ENCODE measurements around the gene ATXN3L.
A peak's percentile ranks its signal among the peaks of the same experiment; 100 is the strongest.
"Not testable (repeated sequence)": the region's sequence is repeated elsewhere in the genome, so short reads cannot be mapped to it uniquely, and the experiment has no call there.

ATXN3L gene

DNA sequence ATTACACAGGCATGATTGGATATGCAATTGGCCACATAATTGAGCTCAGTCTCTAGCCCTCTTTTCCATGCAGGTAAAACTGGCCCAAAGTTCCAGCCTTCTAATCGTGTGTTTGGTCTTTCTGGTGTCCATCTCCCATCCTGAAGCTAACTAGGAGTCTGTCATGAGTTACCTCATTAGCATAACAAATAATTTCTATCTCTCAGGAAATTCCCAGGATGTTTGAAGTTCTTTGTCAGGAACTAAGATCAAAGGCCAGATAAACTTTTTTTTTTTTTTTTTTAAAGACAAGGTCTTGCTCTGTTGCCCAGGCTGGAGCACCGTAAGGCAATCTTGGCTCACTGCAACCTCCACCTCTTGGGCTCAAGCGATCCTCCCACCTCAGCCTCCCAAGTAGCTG, 15.8 kb downstream of the ATXN3L start:
- no peak for DNase-seq

DNA sequence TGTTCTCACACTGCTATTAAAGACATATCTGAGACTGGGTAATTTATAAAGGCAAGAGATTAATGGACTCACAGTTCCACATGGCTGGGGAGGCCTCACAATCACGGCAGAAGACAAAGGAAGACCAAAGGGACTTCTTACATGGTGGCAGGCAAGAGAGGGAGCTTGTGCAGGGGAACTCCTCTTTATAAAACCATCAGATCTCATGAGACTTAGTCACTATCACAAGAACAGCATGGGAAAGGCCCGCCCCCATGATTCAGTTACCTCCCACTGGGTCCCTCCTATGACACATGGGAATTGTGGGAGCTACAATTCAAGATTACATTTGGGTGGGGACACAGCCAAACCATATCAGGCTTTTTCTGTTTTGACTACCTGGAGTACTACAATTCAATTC, 16.6 kb downstream of the ATXN3L start:
- not testable (repeated sequence) for DNase-seq

DNA sequence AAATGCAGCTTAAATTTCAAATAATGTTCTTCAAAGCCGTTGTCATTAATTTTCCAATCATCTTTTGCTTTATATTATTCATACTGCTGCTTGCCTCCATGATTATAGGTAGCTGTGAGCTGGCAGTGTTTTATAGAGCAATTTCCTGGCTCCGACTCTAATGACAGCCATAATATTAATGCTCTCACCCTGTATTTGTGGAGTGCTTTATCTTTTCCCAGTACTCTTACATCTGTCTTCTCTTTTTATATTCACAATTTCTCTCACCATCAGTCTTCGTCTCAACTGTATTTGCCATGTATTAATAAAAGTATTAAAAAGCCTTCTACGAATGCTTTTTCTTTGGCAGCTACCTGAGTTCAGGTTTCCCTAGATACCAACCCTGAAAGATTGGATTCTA, 21.0 kb downstream of the ATXN3L start:
- no peak for DNase-seq

DNA sequence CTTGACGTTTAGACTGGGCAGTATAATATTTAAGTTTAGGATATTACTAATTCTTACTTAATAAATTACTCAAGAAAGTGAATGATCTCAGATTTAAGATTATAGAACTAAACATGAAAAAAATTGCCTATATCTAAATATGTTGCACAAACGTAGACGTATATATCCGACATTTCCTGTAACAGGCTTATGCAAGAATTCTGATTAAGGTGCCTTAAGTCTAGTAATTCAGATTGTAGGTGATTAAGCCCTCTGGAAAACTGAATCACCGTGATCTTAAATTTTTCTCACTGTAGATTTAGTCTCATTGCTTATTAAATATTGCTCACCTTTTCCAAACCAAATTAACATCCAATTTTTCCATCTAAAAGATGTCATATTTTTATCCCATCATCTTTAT, 24.0 kb downstream of the ATXN3L start:
- no peak for DNase-seq

DNA sequence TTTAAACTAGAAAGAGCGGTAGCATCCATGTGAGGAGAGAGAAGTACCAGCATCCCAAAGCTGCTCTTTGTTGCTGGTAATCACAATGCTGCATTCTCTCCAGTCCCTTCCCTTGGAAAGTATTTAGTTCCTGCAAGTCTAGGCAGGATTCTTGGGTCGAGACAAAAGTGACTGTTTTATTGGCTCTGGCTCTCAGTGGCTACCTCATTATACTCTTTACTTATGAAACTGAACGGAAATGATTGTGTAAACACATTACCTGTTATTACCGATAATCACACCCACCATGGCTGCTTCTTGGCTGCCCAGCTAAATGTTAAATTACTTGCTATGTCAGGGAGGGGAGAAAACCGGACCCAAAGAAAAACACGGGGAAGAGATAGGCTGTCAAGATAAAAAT, 26.2 kb downstream of the ATXN3L start:
- DNase-seq, result peak; percentile 41

DNA sequence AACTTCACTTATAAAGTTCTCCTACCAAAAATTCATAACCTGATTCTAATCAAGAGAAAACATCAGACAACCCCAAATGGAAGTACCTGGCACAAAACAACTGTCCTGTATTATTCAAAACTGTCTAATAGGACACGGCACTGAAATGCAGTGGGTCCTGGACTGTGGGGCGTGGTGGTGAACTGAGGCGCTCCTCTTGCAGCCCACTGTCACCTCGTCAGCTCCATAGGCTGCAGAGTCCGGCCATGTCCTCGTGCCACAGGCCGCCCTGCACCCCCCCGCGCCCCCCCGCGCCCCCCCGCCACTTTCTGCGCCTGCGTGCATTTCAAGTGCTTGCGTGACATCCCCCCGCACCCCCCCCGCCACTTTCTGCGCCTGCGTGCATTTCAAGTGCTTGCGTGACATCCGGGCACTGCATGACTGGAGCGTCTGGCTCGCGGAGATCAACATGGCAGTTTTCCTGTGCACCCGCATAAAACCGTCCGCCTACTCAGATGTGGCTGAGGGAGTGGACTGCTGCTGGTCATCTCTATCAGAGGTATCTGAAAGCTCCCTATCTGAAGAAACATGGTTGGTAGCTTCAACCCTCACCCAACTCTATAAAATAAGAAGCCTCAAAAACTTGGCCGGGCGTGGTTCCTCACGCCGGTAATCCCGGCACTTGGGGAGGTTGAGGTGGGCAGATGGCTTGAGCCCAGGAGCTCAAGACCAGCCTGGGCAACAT, 28.8 kb downstream of the ATXN3L start:
- DNase-seq, result no peak

DNA sequence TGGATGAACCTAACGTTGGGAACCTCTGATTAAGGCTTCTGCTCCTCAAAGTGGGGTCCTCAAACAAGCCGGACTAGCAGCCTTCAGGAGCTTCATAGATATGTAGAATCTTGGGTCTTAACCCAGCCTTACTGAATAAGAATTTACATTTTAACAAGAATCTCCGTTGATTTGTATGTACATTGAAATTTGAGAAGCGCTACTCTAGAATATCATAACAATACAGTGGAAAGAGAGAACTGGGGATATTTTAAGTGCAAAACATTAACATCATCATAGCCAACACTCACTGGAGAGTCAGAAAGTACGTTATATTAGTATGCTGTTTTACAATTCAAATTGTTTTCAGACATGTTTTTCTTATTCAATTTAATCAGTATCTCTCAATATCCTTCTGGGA, 31.2 kb downstream of the ATXN3L start:
- DNase-seq, result no peak

DNA sequence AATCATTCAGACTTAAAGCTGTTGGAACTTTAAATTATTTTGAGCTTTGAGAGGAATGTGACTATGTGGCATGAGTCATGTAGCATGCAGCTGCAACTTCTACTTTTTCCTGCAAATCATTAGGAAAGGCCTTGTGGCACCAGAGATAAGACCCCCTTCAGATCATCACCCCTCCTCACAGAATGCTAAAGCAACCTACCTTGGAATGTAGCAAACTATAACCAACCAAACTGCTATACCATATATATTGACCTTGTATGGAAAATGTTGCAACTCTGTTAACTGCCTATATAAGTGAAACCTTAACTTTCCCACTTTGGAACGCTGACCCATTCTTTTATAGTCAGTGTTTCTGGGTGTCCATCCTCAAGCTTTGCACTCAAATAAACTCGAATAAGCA, 32.0 kb downstream of the ATXN3L start:
- no peak for DNase-seq

DNA sequence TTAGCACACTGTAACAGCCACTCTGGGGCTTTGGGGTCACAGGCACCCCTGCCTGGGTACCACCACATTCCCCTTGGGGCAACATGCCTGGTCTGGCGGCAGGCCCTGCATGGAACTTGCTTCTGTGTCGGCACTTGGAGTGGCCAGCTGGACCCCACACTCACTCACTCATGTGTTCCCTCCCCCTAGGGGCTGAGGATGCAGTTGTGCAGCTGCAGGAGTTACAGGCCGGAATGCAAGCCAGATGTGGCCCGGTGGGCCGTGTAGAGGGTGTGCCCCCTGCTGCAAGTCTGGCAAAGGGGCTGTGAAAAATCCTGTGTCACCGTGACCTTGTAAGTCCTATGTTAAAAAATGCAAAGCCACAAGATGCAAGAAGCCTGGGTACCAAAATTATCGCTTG, 34.2 kb downstream of the ATXN3L start:
- DNase-seq, result no peak

DNA sequence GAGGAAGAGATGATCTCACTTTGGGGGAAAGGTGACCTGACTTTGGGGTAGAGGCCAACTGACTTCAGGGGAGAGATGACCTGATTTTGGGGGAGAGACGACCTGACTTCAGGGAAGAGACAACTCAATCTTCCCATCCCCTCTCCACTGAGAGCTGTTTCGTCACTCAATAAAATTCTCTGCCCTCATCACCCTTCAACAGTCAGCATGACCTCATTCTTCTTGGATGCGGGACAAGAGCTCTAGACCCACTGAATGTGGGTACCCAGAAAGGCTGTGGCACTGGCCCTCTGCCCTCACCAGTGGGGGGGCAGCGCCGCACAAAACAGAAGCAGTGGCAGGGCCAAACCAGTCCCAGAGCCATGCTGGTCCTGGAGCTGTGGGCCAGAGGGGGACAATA, 34.6 kb downstream of the ATXN3L start:
- no peak for DNase-seq

DNA sequence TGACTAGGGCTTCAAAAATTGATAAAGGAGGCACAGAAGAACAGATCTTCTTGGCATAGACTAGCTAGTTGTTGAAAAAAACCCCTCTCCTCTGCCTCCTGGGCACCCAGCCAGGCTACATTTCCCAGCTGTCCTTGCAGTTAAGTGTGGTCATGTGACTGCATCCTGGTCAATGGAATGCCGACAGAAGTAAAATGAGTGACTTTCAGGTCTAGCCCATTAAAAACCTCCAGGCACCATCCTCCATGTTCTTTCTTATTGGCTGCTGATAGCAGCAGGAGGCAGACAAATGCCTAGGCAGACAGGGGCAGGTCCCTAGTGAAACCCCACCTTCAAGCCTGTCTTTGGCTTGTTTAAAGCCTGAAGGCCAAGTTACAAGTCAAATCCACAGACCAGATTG, 35.3 kb downstream of the ATXN3L start:
- DNase-seq, result no peak

DNA sequence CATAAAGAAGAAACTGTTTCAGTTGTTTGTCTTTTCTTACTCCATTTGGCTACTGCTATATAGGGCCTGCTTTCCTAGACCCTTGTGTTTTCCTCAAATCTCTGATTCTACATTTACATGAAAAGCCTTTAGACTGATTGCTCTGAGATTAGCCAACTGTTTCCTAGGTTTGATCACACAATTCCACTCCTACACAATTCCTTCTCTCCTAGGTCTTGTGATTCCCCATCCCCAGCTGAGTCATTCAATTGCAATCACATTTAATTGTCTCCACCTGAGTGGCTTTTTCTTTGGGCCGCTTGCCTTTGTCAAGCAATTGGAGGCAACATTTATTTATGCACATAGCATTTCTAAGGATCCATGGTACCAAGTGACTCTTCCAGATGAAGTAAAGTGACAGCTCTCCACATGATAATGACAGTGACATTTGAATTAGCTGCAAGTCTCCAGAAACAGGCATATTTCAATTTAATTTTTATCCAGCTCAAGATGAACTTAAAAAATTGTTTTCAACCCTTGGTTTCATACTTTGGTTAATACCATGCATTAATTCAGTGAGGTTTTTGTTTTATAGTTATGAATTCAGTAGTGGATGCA, 35.8 kb downstream of the ATXN3L start:
- no peak for DNase-seq

DNA sequence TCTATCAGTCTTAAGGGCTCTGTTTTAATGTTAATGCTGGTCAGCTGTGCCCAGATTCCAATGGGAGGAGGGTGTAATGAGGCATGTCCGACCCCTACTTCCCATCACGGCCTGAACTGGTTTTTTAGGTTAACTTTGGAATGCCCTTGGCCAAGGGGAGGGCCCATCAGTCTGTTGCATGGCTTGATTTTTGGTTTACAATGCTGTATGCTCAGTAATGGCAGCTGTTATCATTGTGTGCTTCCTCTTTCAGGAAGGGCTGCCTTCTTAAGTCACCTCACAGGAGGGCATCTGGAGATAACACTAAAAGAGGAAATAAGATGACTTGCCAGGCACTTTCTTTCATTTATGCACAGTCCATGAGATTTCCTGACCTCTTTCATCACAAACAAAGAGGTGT, 36.3 kb downstream of the ATXN3L start:
- DNase-seq, result no peak

DNA sequence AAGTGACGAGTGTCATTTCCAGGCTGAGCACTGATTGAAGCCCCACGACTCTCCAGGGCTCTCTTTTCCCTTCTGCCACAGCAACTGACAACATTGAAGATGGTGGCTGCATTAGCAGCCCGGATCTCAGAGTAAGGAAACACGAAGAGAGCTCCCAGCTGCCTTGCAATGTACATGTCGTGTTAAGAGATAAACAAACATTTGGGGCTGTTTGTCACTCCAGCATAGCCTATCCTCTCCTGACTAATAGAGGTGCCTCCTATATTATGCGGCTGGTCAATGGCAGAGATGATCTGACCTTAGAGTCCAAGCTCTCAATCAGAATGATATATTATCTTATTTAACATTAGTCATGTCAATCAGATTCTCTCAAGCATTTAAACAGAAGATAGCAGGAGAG, 38.6 kb downstream of the ATXN3L start:
- no peak for DNase-seq

DNA sequence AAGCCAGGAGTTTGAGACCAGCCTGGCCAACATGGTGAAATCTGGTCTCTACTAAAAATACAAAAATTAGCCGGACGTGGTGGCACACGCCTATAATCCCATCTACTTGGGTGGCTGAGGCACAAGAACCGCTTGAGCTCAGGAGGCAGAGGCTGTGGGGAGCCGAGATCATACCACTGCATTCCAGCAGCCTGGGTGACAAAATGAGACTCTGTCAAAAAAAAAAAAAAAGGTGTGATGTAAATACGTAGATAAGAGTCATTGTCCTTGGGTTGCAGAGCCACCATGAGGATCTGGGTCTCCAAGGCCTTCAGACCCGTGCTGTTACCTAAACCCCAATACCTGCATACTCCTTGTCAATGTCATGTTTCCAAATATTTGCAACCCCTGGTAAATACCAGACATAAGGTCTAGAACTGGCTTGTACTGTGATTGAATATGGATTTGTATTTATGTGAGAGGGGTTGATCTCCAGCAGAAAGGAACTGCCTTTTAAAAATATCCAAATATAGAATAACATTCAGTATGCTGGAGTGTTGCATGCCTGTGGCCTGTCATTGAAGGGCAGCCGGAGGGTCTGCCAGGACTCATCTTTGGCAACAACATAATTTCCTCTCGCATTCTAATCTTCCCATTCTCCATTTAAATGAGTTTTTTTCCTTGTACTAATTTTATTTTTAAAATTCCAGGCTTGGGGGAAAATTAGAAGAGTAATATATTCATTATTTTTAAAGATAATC, 40.4 kb downstream of the ATXN3L start:
- no peak for DNase-seq

DNA sequence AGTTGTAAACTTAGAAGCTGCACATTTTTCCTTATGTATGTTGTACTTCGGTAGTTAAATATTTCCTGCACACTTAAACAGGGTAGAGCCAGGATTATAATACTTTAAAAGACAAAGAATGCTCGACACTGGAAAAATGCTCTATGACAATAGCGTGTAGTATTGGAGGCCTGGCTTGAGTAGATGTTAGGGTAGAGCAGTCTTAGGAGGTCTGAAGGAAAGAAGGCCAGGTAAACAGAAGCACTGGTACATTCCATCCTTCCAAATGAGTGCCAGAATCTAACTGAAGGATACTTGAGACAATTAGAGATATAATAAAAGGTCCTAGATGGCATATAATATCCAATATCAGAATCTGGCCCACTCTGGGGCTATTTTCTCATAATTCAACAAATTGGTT, 42.3 kb downstream of the ATXN3L start:
- no peak for DNase-seq

DNA sequence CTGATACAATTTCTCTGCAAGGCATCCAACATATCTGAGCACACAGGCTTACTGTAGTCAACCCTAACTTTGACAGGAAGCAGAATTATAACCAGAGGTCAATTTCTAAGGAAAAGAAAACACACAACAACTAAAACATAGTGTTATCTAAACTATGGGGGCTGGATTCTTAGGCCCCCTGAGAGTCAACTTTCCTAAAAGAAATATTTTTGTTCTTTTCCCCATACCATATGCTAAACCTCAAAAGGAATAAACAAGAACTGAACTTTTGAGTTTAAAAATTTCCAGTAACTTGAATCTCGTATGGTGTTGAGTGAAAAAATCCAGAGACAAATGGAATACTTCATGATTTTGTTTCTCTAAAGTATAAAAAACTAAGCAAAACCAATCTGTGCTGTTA, 42.9 kb downstream of the ATXN3L start:
- DNase-seq, result no peak

DNA sequence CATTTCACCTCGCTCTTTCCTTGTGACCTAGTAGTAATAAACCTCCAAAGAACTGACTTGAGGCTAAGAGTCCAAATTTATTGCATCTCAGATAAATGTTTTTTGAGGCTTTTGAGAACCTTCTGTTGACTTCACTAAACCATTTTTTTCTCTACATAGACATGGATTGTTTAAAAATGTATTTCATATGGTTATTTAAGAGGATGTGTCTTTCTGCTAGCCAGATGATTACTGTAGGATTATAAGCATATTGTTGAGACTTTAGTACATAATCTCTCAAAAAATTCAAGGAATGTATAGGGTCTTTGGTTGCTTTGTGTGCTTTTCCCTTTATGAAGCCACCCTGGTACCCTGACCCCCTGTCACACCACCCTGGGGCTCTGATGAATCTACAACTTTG, 44.8 kb downstream of the ATXN3L start:
- DNase-seq, result no peak

DNA sequence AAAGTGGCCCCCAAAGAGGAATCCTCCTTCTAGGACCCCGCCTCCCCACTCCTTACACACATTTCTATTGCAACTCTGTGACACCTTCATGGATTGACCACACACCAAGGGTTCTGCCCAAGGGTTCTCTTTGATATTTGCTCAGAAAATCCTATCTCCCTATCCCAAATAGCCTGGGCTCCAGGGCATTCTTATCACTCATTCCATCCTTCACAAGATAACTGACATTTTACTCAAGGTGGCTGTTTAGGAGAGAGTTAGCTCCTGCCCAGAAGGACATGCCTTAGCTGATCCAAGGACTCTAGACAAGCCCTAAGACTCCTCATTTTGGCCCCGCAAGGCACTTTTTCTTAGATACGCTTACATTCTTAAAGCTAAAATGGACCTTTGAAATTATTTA, 47.4 kb downstream of the ATXN3L start:
- no peak for DNase-seq

DNA sequence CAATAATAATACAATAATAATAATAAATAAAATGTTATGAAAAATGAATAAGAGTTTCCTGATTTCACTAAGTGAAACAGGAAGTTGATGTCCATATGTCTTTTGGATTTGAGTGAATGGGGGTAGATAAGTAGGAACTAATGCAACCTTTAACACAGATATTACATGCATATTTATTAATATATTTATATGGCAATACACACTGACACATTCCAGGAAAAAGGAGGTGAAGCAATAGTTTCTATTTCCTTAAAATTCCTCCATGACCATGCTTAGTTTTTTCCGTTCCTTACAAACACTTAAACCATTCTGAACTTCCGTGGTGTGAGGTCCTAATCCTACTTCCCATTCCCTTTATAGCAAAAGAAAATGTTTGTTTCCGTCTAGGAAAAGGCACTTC, 48.3 kb downstream of the ATXN3L start:
- no peak for DNase-seq

DNA sequence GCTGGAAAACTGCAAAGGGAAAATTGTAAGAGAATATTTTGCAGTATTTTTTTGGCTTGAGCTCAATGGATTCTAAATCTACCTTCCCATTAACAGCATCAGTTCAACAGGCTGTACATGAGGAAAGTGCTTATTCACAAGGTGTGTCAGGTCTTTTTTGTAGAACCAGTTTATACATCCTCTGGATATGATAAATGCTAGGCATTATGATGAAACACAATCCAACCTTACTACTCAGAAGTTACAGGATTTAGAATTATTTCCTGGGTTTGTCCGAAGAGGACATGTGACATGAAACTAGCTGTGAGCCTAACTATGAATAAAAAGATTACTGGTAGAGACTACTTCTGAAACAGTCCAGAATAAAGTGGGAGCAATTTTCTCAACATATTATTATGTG, 49.5 kb downstream of the ATXN3L start:
- DNase-seq, result no peak

DNA sequence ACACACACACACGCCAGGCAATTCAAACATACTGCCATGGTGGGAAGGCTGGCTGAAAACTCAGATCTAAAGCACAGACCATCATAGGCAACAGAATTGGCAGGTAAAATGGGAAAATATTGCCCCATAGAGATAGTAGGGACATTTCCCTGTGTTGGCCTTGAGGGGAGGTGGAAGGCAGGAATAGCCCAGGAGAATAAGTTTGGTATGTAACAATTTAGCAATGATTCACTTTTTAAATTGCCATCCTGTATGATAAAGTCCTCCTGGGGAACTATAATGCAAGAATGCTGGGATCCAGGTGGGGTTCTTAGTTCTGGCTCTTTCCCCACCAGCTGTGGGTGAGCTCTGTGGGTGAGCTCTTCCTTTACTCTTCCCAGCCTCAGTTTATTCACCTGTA, 51.0 kb downstream of the ATXN3L start:
- no peak for DNase-seq

Measured in SHP77 treated with DMSO at 0.1 percent for 48 hours (cell line).